Hepatic stellate cell (primary cell): ENCODE results near the gene BABAM1.
"Not testable (repeated sequence)": the region's sequence is repeated elsewhere in the genome, so short reads cannot be mapped to it uniquely, and the experiment has no call there.

Experiments
- DNase-seq: peaks from one replicate; pipeline ENCODE4 v3.0.0; 2011; ENCODE audit warnings: low spot score

BABAM1 gene

GRCh38 chr19:17243830-17244617, 23.2 kb upstream of the BABAM1 start:
- peak; percentile 78 for DNase-seq

DNA sequence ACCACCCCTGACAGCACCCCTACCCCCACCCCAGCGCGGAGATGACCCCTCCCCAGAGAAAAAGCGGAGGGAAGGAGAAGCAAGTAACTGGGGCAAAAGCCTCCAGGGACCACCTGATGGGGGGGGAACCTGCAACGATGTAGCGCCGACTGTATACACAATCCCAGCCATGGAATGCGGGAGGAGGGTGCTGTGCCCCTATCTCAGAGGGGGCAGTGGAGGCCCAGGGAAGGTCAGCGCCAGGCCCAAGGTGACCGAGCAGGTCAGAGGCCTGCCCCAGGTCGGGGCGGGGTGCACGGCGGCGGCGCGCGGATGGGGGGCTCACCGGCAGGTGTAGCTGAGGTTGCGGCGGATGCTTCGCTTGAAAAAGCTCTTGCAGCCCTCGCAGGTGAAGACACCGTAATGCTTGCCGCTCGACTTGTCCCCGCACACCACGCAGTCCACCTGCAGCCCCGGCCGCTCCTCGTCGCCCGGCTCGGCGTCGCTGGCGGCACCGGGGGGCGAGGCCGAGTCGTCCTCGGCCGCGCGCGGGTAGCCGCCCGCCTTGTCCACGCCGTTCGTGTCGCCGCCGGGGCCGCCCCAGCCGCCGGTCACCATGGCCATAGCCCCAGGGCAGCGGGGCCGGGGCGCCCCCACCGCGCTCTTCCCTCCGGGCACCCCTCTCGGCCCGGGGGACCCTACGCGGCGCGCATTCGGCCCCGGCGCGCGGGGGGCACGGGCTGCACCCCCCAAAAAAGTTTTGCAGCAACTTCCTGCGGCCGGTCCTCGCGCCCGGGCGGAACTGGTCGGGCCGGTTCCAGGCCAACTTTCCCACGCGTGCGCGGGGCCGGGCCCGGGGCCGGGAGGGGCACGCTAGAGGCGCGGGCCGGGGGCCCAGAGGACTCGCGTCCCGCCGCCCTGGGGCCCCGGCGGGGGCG, 22.4 kb upstream of the BABAM1 start:
- DNase-seq: no peak

GRCh38 chr19:17245535-17245984, 21.7 kb upstream of the BABAM1 start, which contains the start of gene NR2F6:
Gene NR2F6, minus strand, starts transcription at chr19:17245919. Its CDS starts 699 bp downstream, at chr19:17245220.
- DNase-seq: no peak

DNA sequence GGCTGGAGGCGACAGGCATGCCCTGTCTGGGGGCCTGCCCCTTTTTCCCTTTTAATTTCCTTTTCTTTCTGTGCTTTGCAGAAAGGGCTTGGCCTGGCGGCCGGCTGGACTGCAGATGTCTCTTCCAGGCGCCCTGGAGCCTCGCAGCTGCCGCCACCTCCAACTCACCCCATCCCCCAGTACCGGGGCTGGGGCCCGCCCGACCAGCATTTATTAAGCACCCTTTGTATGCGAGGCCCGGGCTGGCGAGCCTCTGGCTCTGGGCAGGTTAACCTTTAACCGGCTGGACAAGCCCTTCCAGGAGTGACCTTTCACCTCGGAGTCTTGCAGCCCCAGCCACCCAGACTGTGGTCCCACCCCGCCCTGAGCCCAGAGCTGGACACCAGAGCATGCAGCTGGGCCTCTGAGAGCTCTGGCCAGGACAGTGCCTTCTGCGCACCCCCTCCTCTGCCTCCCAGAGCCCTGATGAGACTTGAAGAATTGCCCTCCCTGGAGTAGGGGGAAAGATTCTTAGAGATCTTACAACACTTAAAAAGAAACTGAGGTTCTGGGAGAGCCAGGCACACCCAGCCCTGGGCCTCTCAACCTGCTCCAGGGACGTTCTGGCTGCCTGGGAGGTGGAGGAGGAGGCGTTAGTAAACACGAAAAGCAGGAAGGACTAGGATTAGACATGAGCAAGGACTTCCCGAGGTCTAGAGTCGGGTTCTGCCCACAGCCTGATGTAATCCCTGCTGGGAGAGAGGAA, 20.4 kb upstream of the BABAM1 start:
- no peak for DNase-seq

- DNase-seq: no peak
Observed at GRCh38 chr19:17248011-17248776, 19.0 kb upstream of the BABAM1 start.

DNA sequence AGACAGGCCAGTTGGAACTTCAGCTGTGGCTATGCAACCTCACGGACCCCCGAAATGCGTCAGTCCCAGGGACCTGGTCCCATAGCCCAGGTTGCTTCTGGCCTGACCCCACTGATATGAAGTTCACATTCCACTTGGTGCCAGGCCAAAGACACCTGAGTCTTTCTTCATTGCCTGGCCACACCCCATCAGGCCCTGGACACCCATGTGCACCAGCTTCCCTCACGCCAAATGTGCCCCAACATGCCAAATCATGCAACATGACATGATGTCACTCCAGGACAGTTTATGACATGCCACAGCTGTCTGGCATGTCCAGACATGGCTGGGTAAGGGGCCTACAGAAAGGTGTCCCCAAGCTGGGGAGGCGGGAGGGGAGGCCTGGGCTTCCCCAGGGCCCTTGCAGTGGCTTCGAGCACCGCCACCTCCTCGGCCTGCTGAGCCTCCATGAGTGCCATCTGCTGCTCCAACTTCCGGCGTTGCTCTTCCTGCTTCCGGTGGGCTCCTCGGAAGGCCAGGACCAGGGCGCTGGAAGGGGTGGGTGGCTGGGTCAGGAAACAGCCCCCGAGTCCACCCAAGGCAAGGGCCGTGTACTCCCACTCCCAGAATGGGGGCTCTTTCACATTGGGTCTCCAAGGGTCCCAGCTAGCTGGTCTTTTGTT, 17.2 kb upstream of the BABAM1 start:
- no peak for DNase-seq

DNA sequence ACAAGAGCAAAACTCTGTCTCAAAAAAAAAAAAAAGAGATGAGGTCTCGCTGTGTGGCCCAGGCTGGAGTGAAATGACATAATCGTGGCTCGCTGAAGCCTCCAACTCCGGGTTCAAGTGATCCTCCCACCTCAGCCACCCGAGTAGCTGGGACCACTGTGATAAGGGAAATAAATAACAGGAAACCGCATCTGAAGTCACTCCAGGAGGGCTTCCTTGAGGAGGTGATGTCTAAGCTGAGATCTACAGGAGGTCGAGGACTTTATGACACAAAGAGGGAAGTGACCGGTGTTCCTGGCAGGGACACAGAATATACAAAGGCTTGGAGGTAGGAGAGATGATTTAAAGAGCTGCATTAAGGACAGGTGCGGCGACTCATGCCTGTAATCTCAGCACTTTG, 12.6 kb upstream of the BABAM1 start:
- DNase-seq: no peak

DNA sequence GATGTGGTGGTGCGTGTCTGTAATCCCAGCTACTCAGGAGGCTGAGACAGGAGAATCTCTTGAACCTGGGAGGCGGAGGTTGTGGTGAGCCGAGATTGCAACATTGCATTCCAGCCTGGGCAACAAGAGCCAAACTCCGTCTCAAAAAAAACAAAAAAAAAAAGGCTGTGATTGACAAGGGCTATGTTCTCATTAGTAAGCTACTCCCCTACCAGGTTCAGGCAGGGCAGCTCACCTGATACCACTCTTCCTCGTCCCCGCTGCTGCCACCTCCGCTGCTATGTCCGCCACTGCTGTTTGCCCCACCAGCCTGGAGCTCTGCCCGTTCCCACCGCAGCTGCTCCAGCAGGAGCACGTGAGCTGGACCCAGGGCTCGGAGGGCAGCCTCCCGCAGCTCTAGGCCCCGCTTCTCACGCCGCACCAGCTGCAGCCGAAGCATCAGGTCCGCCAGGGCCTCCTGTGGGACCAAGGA, 12.1 kb upstream of the BABAM1 start:
- DNase-seq: no peak

DNA sequence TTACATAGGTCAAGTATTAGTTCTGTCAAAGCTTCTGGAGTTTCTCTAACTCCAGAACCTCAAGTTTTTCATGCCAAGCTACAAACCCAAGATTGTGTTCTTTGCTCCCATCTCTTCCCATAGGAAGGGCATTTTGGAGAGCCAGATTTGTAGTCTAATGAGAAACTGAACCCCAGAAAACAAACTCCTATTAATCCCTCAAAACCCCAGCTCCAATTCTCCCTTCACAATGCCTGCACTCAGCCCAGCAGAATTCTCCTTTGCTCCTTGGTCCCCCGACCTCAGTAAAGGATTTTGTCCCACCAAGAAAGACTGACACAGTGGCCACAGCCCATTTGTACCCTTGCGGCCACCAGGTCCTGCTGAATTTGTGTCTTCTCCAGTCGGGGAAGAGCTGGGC, 11.1 kb upstream of the BABAM1 start:
- no peak for DNase-seq

DNA sequence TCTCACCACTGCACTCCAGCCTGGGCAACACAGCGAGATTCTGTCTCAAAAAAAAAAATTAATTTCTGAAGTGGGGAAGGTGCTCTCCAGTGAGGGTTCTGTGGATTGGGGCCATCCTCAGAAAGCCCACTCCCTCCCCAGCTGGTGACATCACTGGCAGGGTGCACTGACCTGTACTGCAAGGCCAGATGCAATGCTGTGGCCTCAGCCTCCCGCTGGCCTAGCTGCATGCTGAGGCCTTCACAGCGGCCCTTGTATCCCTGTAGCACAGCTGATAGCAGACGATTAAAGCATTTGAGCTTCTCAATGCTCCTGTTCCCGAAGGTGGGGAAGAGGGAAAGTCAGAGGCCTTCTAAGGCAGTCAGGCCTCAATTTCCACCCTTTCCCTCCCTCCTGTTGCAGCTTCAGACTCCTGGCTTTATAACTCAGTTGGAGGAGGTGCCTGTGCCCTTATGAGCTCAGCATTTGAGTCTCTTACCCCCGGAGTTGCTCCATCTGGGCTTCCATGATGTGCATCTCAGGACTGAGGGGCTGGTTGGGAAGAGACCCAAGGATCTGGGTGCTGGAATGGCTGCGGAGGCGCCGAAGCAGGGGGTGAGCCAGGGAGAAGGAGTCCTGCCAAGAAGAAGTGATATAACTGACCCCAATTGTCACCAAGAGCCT, 8.0 kb upstream of the BABAM1 start:
- DNase-seq: no peak

GRCh38 chr19:17259934-17260333, 7.3 kb upstream of the BABAM1 start:
- no peak for DNase-seq

- DNase-seq: peak; percentile 90
Observed at GRCh38 chr19:17260842-17261325, 6.4 kb upstream of the BABAM1 start.

- DNase-seq: no peak
Observed at GRCh38 chr19:17262557-17262956, 4.7 kb upstream of the BABAM1 start.

DNA sequence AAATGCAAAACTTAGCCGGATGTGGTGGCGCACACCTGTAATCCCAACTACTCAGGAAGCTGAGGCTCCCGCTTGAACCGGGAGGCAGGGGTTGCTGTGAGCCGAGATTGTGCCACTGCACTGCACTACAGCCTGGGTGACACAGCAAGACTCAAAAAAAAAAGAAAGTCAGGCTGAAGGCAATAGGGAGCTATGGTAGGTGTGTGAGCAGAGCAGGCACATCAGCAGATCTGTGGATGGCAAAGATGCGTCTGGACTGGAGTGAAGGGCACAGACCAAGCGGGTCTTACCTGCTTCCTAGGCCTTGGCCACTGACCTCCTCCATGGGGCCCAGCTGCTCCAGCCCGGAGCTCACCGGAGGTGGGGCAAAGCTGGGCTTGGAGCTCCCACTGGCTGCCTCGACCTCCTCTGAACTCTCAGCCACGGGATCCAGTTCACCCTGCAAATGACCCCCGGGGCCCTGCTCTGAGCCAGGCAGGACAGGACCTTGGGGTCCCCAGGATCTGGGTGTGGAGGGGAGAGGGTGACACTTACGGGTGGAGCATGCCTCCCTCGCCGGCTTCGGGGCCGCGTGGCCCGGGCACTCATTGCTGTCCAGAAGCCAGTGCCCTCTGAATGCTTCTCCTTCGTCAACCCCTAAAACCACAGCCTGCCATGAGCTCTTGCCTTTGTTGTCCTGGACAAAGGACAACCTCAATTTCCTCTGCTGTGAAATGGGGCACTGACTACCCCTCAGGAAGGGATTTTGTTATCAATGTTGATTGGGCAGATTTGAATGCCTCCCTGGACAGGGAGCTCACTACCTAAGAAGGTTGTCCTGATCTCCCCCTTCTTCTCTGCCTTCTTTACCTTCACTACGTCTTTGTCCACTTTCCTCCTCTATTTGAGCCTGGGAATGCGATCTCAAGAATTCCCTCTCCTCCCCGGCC, 3.3 kb upstream of the BABAM1 start:
- DNase-seq: no peak

DNA sequence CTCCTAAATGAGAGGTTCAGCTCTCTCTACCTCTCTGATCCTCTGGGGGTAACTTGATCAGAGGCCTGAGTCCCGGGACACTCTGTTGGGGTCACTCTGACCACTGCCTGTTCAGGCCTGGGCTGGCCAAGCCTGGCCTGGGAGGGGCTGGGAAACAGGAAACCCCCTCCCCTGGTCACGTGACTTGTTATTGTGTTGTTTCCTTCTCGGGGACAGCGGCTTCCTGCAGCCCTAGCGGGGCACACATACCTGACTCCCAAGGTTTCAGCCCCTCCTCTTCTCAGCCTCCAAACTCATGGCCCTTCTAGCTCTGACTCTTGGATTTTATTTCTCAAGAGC, 2.6 kb upstream of the BABAM1 start, which contains the start of gene USHBP1:
TSS of gene USHBP1 (minus strand) at position 105 of the 339 bp plus-strand sequence. CDS start 446 bp downstream, outside the sequence.
- no peak for DNase-seq

DNA sequence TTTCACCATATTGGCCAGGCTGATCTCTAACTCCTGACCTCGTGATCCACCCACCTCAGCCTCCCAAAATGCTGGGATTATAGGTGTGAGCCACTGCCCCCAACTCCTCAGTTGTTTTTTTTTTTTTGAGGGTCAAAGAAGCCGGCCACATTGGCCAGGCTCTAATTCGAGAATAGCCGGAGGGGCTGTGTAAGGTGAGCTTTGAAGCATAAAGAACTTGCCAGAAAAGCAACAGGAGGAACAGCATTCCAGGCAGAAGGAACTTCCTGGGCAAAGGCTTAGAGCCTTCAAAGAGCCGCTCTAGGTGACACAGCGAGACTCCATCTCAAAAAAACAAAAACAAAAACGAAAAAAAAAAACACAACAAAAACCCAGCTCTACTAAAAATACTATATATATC, 1.2 kb upstream of the BABAM1 start:
- no peak for DNase-seq

GRCh38 chr19:17266589-17266974, 661 bp upstream of the BABAM1 start:
- DNase-seq: no peak

DNA sequence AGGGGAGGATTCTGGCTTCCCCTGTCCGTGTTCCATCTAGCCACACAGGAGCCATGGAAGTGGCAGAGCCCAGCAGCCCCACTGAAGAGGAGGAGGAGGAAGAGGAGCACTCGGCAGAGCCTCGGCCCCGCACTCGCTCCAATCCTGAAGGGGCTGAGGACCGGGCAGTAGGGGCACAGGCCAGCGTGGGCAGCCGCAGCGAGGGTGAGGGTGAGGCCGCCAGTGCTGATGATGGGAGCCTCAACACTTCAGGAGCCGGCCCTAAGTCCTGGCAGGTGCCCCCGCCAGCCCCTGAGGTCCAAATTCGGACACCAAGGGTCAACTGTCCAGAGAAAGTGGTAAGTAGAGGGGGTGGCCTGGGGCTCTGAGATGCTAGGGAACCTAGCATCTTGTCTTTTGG, 1.5 kb downstream of the BABAM1 start:
- no peak for DNase-seq

- not testable (repeated sequence) for DNase-seq
Observed at GRCh38 chr19:17274892-17275291, 7.6 kb downstream of the BABAM1 start.
